ENCODE results near the gene CNKSR3.

Gene CNKSR3

GRCh38 chr6:154549179-154549578 is 38.7 kb upstream of the CNKSR3 start:
- Histone ChIP-seq H3K27ac (replicated peaks) (no peak overlapping the region), H3K27me3 (ENCODE audit: insufficient read depth, poor library complexity, severe bottlenecking) (no peaks in the 10 kb centered on the region), H3K4me3 (replicated peaks; ENCODE audit: insufficient read depth, low read length) (no peak overlapping the region)
- TF ChIP-seq CTCF (IDR thresholded peaks at IDR 0.05; ENCODE audit: insufficient read depth, low read length) (no peak), GABPA (IDR thresholded peaks at IDR 0.05; ENCODE audit: low read depth) (no peak), REST (IDR thresholded peaks at IDR 0.05; ENCODE audit: insufficient replicate concordance, low read depth) (no peak), POLR2AphosphoS5 (IDR thresholded peaks at IDR 0.05; ENCODE audit: low read depth) (no peak), SPI1 (IDR thresholded peaks at IDR 0.05; ENCODE audit: borderline replicate concordance, low read depth) (no peak)
- no peak for DNase-seq (ENCODE audit: low read depth in 1 of 2, low spot score in 1 of 2)

- TF ChIP-seq SPI1 (IDR thresholded peaks at IDR 0.05; ENCODE audit: borderline replicate concordance, low read depth) (no peak), POLR2AphosphoS5 (IDR thresholded peaks at IDR 0.05; ENCODE audit: low read depth) (no peak), CTCF (IDR thresholded peaks at IDR 0.05; ENCODE audit: insufficient read depth, low read length) (no peak)
- Histone ChIP-seq H3K27me3 (ENCODE audit: insufficient read depth, poor library complexity, severe bottlenecking) (no peaks in the 10 kb centered on the region), H3K4me3 (replicated peaks; ENCODE audit: insufficient read depth, low read length) (no peak overlapping the region), H3K27ac (replicated peaks) (no peak overlapping the region)
- no peak for DNase-seq (ENCODE audit: low read depth in 1 of 2, low spot score in 1 of 2)
Observed at GRCh38 chr6:154548130-154548830, 37.8 kb upstream of the CNKSR3 start.

- no peak overlapping the region for H3K4me3 ChIP-seq (replicated peaks; ENCODE audit: insufficient read depth, low read length)
- TF ChIP-seq POLR2AphosphoS5 (IDR thresholded peaks at IDR 0.05; ENCODE audit: low read depth) (no peak), SPI1 (IDR thresholded peaks at IDR 0.05; ENCODE audit: borderline replicate concordance, low read depth) (no peak), GABPA (IDR thresholded peaks at IDR 0.05; ENCODE audit: low read depth) (no peak), REST (IDR thresholded peaks at IDR 0.05; ENCODE audit: insufficient replicate concordance, low read depth) (no peak), CTCF (IDR thresholded peaks at IDR 0.05; ENCODE audit: insufficient read depth, low read length) (no peak)
- no peak for DNase-seq (ENCODE audit: low read depth in 1 of 2, low spot score in 1 of 2)
- H3K27me3 ChIP-seq (ENCODE audit: insufficient read depth, poor library complexity, severe bottlenecking): no peaks in the 10 kb centered on the region
- no peak overlapping the region for H3K27ac ChIP-seq (replicated peaks)
Observed at GRCh38 chr6:154543628-154544027, 33.1 kb upstream of the CNKSR3 start.

GRCh38 chr6:154542747-154543146 is 32.3 kb upstream of the CNKSR3 start:
- TF ChIP-seq SPI1 (IDR thresholded peaks at IDR 0.05; ENCODE audit: borderline replicate concordance, low read depth) (no peak), POLR2AphosphoS5 (IDR thresholded peaks at IDR 0.05; ENCODE audit: low read depth) (no peak), REST (IDR thresholded peaks at IDR 0.05; ENCODE audit: insufficient replicate concordance, low read depth) (no peak), GABPA (IDR thresholded peaks at IDR 0.05; ENCODE audit: low read depth) (no peak), CTCF (IDR thresholded peaks at IDR 0.05; ENCODE audit: insufficient read depth, low read length) (no peak)
- H3K4me3 ChIP-seq (replicated peaks; ENCODE audit: insufficient read depth, low read length): no peak overlapping the region
- no peaks in the 10 kb centered on the region for H3K27me3 ChIP-seq (ENCODE audit: insufficient read depth, poor library complexity, severe bottlenecking)
- no peak overlapping the region for H3K27ac ChIP-seq (replicated peaks)
- DNase-seq (ENCODE audit: low read depth in 1 of 2, low spot score in 1 of 2): no peak

All from HL-60 (cell line).